B cell (primary cell): ENCODE data around the gene C19orf33. TPM values are rescaled to one million over a fixed set of nuclear protein-coding genes. Genes with fewer than 3 reads are reported as not detected.

Experiments
- ATAC-seq: fragments of 200-7000 bp; cut with Tn5 transposase; one replicate; pipeline ENCODE4 v1.10.0; 2021; ENCODE audit warnings: low read depth, mild to moderate bottlenecking, moderate number of reproducible peaks, moderate library complexity
- CTCF ChIA-PET: fragments of 350-600 bp; sonication (Branson Sonifier 250); formaldehyde crosslinking; loops from one replicate; lab custom pipeline; 2021; ENCODE audit warnings: antibody characterized with exemption, inconsistent platforms; lab: Charles Lee
- POLR2A ChIA-PET: fragments of 350-600 bp; sonication (Branson Sonifier 250); formaldehyde crosslinking; loops from one replicate; lab custom pipeline; 2021; ENCODE audit warnings: antibody characterized with exemption; lab: Charles Lee
- DNase-seq: peaks from one replicate; pipeline ENCODE4 v3.0.0; 2013
- H2AFZ ChIP-seq: 2 replicates; pipeline ENCODE4 v1.6.1; 2012; ENCODE audit warnings: mild to moderate bottlenecking, low read depth, low read length; ENCODE audit not compliant: insufficient read depth, poor library complexity, severe bottlenecking
- H3K27ac ChIP-seq, 2 donors: 1 replicate in 1 of 2; 2 replicates in 1 of 2; pipeline ENCODE4 v1.5.1; 2012 to 2013; ENCODE audit warnings: low read length in 2 of 2, mild to moderate bottlenecking in 2 of 2, moderate library complexity in 1 of 2
- H3K27me3 ChIP-seq, 4 experiments: fragments of 200-600 bp in 1 of 4; sonication (generic) in 1 of 4; replicated peaks in 1 of 4; 1 replicate in 2 of 4; 2 replicates in 2 of 4; pipeline versions ENCODE4 v1.6.1 to v1.7.0; 2013 to 2016; ENCODE audit warnings: low read length in 3 of 4, mild to moderate bottlenecking in 2 of 4, mixed read lengths in 1 of 4, moderate library complexity in 1 of 4; ENCODE audit not compliant: insufficient read depth in 4 of 4, control insufficient read depth in 3 of 4; ENCODE audit errors: control extremely low read depth in 1 of 4
- H3K36me3 ChIP-seq, 2 experiments: replicated peaks in 1 of 2; 1 replicate in 1 of 2; 2 replicates in 1 of 2; pipeline versions ENCODE4 v1.6.1 to v1.7.1; 2013; ENCODE audit warnings: low read length in 1 of 2; ENCODE audit not compliant: insufficient read depth in 2 of 2, control insufficient read depth in 1 of 2; ENCODE audit errors: control extremely low read depth in 1 of 2, extremely low read depth in 1 of 2
- H3K4me1 ChIP-seq, 2 donors: fragments of 200-600 bp in 1 of 2; sonication (generic) in 1 of 2; 1 replicate in 1 of 2; 2 replicates in 1 of 2; pipeline versions ENCODE4 v1.5.1 to v1.6.1; 2013 to 2017; ENCODE audit warnings: low read length in 2 of 2; ENCODE audit not compliant: control insufficient read depth in 2 of 2, insufficient read depth in 2 of 2
- H3K4me2 ChIP-seq: replicated peaks from 2 replicates; pipeline ENCODE3; 2012; ENCODE audit warnings: mild to moderate bottlenecking, low read depth, low read length; ENCODE audit not compliant: poor library complexity, severe bottlenecking
- H3K4me3 ChIP-seq, 5 experiments: fragments of 200-600 bp in 1 of 5; sonication (generic) in 1 of 5; 1 replicate in 3 of 5; 2 replicates in 2 of 5; pipeline versions ENCODE4 v1.5.1 to v1.7.0; 2011 to 2016; ENCODE audit warnings: low read length in 4 of 5, mild to moderate bottlenecking in 4 of 5, low read depth in 2 of 5, control low read depth in 1 of 5, moderate library complexity in 1 of 5; ENCODE audit not compliant: insufficient read depth in 1 of 5; ENCODE audit errors: control extremely low read depth in 1 of 5, extremely low read depth in 1 of 5
- H3K79me2 ChIP-seq: fragments of 200-600 bp; sonication (generic); one replicate; pipeline ENCODE4 v1.6.0; 2016; ENCODE audit warnings: low read length; ENCODE audit not compliant: control insufficient read depth, insufficient read depth
- H3K9ac ChIP-seq: fragments of 200-600 bp; sonication (generic); 2 replicates; pipeline ENCODE4 v1.6.1; 2017; ENCODE audit warnings: mild to moderate bottlenecking, low read length, moderate library complexity
- H3K9me3 ChIP-seq, 3 donors: one replicate each; pipeline versions ENCODE4 v1.6.1 to v1.7.1; 2013; ENCODE audit warnings: low read length in 2 of 3; ENCODE audit not compliant: control insufficient read depth in 2 of 3, insufficient read depth in 1 of 3; ENCODE audit errors: control extremely low read depth in 1 of 3
- H4K20me1 ChIP-seq: 2 replicates; pipeline ENCODE4 v1.6.0; 2012; ENCODE audit warnings: mild to moderate bottlenecking, low read length; ENCODE audit not compliant: insufficient read depth, control insufficient read depth, poor library complexity, severe bottlenecking
- H3K27ac Mint-ChIP-seq: one replicate; pipeline ENCODE4 v1.8.0; 2021; ENCODE audit warnings: mixed read lengths
- H3K27me3 Mint-ChIP-seq: one replicate; pipeline ENCODE4 v1.8.0; 2021; ENCODE audit warnings: mixed read lengths
- H3K4me1 Mint-ChIP-seq: one replicate; pipeline ENCODE4 v1.8.0; 2021; ENCODE audit warnings: mixed read lengths
- H3K4me3 Mint-ChIP-seq: one replicate; pipeline ENCODE4 v1.8.0; 2021; ENCODE audit warnings: mixed read lengths
- H3K9me3 Mint-ChIP-seq: one replicate; pipeline ENCODE4 v1.8.0; 2022; ENCODE audit warnings: mixed read lengths; ENCODE audit not compliant: insufficient read depth
- EZH2 ChIP-seq: IDR thresholded peaks from 2 replicates; pipeline ENCODE4 v1.6.1; 2012; ENCODE audit warnings: borderline replicate concordance, low read depth, mild to moderate bottlenecking, moderate library complexity, low read length; ENCODE audit not compliant: insufficient read depth, poor library complexity, severe bottlenecking
- WGBS: methylation state at CpG from one replicate; pipeline ENCODE4 v1.1.5; 2013; ENCODE audit warnings: missing lambda C conversion rate; ENCODE audit not compliant: insufficient coverage; 5-methylcytosine and 5-hydroxymethylcytosine counted together
- intact Hi-C: fragments of 100-400 bp; cut with micrococcal nuclease; formaldehyde crosslinking; loops from one replicate; pipeline ENCODE4 v1.10.0; 2022
- polyA plus RNA-seq: library from polyadenylated mRNA; depleted of rRNA; stranded (reverse); fragments of >200 nt; gene quantifications from 2 replicates; pipeline ENCODE4 v1.2.3, GENCODE V29; 2012
- total RNA-seq, 2 donors: library from RNA; stranded (reverse); fragments of 120-200 nt in 1 of 2; gene quantifications; 1 replicate in 1 of 2; 2 replicates in 1 of 2; pipeline versions ENCODE4 v1.2.3 to v1.2.4, GENCODE V29; 2013 to 2022
- TF ChIP-seq, protein P1 (sequence below): fragments of 200-600 bp; IDR thresholded peaks from one replicate; pipeline ENCODE4 v1.8.0; 2022; ENCODE audit warnings: antibody characterized with exemption, mild to moderate bottlenecking

Gene C19orf33
- total and polyA plus RNA-seq, 2 donors (not counting 1 experiment from before 2014, with no cell fraction given), result 1.2 TPM; not detected in 1

DNA sequence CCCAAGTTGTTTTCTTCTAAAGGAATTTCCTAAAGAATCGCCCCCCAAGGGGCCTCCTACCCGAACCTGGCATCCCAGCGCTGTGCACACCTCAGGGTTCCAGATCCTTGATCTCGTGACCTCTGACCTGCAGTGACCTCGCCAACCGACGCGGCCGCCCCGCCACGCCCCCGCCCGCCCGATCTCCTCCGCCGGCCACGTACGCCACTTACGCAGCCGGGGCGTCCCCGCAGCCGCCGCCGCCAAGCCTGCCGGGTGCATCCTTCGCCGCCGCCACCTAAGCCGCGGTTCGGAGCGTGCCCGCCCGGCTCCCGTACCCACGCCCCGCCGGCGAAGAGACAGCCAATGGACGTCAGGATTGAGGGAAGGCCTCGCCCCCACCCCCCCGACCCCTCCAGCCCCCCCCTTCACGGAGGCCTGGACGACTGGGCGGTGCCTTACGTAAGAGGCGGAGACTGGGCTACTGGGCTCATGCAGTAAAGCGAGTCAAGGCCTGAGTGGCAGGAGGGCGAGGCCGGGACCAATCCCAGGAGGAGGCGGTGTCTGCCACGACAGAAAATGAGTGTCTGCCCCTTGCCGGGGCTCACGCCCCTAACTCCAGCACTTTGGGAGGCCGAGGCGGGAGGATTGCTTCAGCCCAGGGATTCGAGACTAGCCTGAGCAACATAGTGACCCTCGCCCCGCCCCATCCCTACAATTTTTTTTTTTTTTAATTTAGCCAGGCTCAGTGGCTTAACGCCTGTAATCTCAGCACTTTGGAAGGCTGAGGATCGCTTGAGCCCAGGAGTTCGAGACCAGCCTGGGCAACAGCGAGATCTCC, 11.8 kb downstream of the C19orf33 start, which contains the start of gene YIF1B:
Gene YIF1B (minus strand): TSS at position 291 of the 820 bp plus-strand sequence. CDS start 30 bp downstream, at position 261.
- Histone ChIP-seq H3K9ac (peak within 1 kb of the TSS; percentile 82), H4K20me1 (no peaks in the 10 kb centered on the region), H2AFZ (peak within 1 kb of the TSS; percentile 84), H3K4me2 (peak within 1 kb of the TSS; percentile 97), H3K27me3 (peaks cover 0 to 2% (median 0%) of the 10 kb centered on the region in 4 experiments), H3K9me3 (no peaks in the 10 kb centered on the region), H3K4me1 (peaks cover 29 to 47% of the 10 kb centered on the region in 2 donors), H3K36me3 (no peaks in the 10 kb centered on the region), H3K79me2 (no peaks in the 10 kb centered on the region), H3K27ac (peak within 1 kb of the TSS; percentile 85 to 91), H3K4me3 (peak within 1 kb of the TSS; percentile 62 to 90 (median 70))
- H3K27ac Mint-ChIP-seq, result peak within 1 kb of the TSS; percentile 96
- no peak for TF ChIP-seq EZH2
- TF ChIP-seq, protein P1, sequence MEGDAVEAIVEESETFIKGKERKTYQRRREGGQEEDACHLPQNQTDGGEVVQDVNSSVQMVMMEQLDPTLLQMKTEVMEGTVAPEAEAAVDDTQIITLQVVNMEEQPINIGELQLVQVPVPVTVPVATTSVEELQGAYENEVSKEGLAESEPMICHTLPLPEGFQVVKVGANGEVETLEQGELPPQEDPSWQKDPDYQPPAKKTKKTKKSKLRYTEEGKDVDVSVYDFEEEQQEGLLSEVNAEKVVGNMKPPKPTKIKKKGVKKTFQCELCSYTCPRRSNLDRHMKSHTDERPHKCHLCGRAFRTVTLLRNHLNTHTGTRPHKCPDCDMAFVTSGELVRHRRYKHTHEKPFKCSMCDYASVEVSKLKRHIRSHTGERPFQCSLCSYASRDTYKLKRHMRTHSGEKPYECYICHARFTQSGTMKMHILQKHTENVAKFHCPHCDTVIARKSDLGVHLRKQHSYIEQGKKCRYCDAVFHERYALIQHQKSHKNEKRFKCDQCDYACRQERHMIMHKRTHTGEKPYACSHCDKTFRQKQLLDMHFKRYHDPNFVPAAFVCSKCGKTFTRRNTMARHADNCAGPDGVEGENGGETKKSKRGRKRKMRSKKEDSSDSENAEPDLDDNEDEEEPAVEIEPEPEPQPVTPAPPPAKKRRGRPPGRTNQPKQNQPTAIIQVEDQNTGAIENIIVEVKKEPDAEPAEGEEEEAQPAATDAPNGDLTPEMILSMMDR, result no peak
- ATAC-seq, result peak; percentile 91
- H3K27me3 Mint-ChIP-seq, result no peaks in the 10 kb centered on the region
- peak within 1 kb of the TSS; percentile 96 for H3K4me3 Mint-ChIP-seq
- DNase-seq, result peak; percentile 96
- peaks cover 47% of the 10 kb centered on the region for H3K4me1 Mint-ChIP-seq
- H3K9me3 Mint-ChIP-seq, result no peaks in the 10 kb centered on the region
- ChIA-PET POLR2A (interaction anchor here (0.7 to 0.8 kb wide), 2 partner anchors 47 to 59 kb away, joined by 3 to 8 read pairs; partner anchors contain the start of gene PSMD8), CTCF (no interaction called here)
- intact Hi-C loops, result loop anchor here (1.0 to 5.0 kb wide), 6 partner anchors 19 to 409 kb away; partner anchors contain the start of genes CATSPERG, PSMD8, SIPA1L3 and SPINT2
- WGBS, result under 1% methylated on average over 55 of the region's 64 CpGs
